ENCODE data around the gene SYNPR.

SYNPR gene

GRCh38 chr3:63477494-63478129, 199.5 kb downstream of the SYNPR start:
- H3K27me3 ChIP-seq (ENCODE audit: control insufficient read depth, insufficient read depth, low read length), result no peaks in the 10 kb centered on the region
- H3K36me3 ChIP-seq (ENCODE audit: control insufficient read depth, insufficient read depth, low read length), result no peaks in the 10 kb centered on the region
- H3K9ac ChIP-seq (ENCODE audit: low read depth, low read length), result no peak overlapping the region
- H3K4me3 ChIP-seq (ENCODE audit: low read depth, low read length), result no peak overlapping the region
- H3K4me1 ChIP-seq (ENCODE audit: control insufficient read depth, insufficient read depth, low read length), result no peaks in the 10 kb centered on the region
- no peaks in the 10 kb centered on the region for H3K9me3 ChIP-seq (ENCODE audit: control insufficient read depth, insufficient read depth, low read length)

GRCh38 chr3:63478990-63479660, 201.0 kb downstream of the SYNPR start:
- Histone ChIP-seq H3K9ac (ENCODE audit: low read depth, low read length) (no peak overlapping the region), H3K36me3 (ENCODE audit: control insufficient read depth, insufficient read depth, low read length) (no peaks in the 10 kb centered on the region), H3K4me1 (ENCODE audit: control insufficient read depth, insufficient read depth, low read length) (no peaks in the 10 kb centered on the region), H3K4me3 (ENCODE audit: low read depth, low read length) (no peak overlapping the region), H3K9me3 (ENCODE audit: control insufficient read depth, insufficient read depth, low read length) (no peaks in the 10 kb centered on the region), H3K27me3 (ENCODE audit: control insufficient read depth, insufficient read depth, low read length) (no peaks in the 10 kb centered on the region)

GRCh38 chr3:63479661-63480035, 201.5 kb downstream of the SYNPR start:
- Histone ChIP-seq H3K9ac (ENCODE audit: low read depth, low read length) (no peak overlapping the region), H3K27me3 (ENCODE audit: control insufficient read depth, insufficient read depth, low read length) (no peaks in the 10 kb centered on the region), H3K4me1 (ENCODE audit: control insufficient read depth, insufficient read depth, low read length) (no peaks in the 10 kb centered on the region), H3K36me3 (ENCODE audit: control insufficient read depth, insufficient read depth, low read length) (no peaks in the 10 kb centered on the region), H3K9me3 (ENCODE audit: control insufficient read depth, insufficient read depth, low read length) (no peaks in the 10 kb centered on the region), H3K4me3 (ENCODE audit: low read depth, low read length) (no peak overlapping the region)

- no peak overlapping the region for H3K9ac ChIP-seq (ENCODE audit: low read depth, low read length)
- H3K4me3 ChIP-seq (ENCODE audit: low read depth, low read length), result no peak overlapping the region
- no peaks in the 10 kb centered on the region for H3K4me1 ChIP-seq (ENCODE audit: control insufficient read depth, insufficient read depth, low read length)
- no peaks in the 10 kb centered on the region for H3K36me3 ChIP-seq (ENCODE audit: control insufficient read depth, insufficient read depth, low read length)
- H3K9me3 ChIP-seq (ENCODE audit: control insufficient read depth, insufficient read depth, low read length), result no peaks in the 10 kb centered on the region
- H3K27me3 ChIP-seq (ENCODE audit: control insufficient read depth, insufficient read depth, low read length), result no peaks in the 10 kb centered on the region
Measured at GRCh38 chr3:63481627-63482026, 203.5 kb downstream of the SYNPR start.

DNA sequence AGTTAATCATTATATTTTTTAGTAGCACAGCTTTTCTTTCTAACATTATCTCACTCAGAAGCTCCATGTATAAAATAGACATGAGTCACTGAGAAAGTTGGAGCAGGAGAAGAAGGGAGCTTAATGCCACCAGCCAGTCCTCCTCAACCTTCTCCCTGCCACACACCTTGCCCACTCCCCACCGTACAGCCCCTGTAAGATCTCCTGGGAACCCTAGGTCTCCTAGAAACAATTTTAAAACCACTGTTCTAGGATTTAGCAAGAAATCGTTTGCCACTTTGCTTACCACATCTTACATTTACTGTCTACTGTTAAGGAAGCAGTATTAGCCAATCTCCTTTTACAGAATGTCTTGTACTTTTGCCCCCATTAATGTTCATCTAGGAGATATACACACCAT, 204.2 kb downstream of the SYNPR start:
- no peaks in the 10 kb centered on the region for H3K36me3 ChIP-seq (ENCODE audit: control insufficient read depth, insufficient read depth, low read length)
- no peaks in the 10 kb centered on the region for H3K4me1 ChIP-seq (ENCODE audit: control insufficient read depth, insufficient read depth, low read length)
- no peak overlapping the region for H3K4me3 ChIP-seq (ENCODE audit: low read depth, low read length)
- H3K9ac ChIP-seq (ENCODE audit: low read depth, low read length), result no peak overlapping the region
- H3K9me3 ChIP-seq (ENCODE audit: control insufficient read depth, insufficient read depth, low read length), result no peaks in the 10 kb centered on the region
- no peaks in the 10 kb centered on the region for H3K27me3 ChIP-seq (ENCODE audit: control insufficient read depth, insufficient read depth, low read length)

- no peaks in the 10 kb centered on the region for H3K27me3 ChIP-seq (ENCODE audit: control insufficient read depth, insufficient read depth, low read length)
- no peak overlapping the region for H3K4me3 ChIP-seq (ENCODE audit: low read depth, low read length)
- no peak overlapping the region for H3K9ac ChIP-seq (ENCODE audit: low read depth, low read length)
- H3K4me1 ChIP-seq (ENCODE audit: control insufficient read depth, insufficient read depth, low read length), result no peaks in the 10 kb centered on the region
- H3K9me3 ChIP-seq (ENCODE audit: control insufficient read depth, insufficient read depth, low read length), result no peaks in the 10 kb centered on the region
- H3K36me3 ChIP-seq (ENCODE audit: control insufficient read depth, insufficient read depth, low read length), result no peaks in the 10 kb centered on the region
Measured at GRCh38 chr3:63492464-63492863, 214.4 kb downstream of the SYNPR start.

DNA sequence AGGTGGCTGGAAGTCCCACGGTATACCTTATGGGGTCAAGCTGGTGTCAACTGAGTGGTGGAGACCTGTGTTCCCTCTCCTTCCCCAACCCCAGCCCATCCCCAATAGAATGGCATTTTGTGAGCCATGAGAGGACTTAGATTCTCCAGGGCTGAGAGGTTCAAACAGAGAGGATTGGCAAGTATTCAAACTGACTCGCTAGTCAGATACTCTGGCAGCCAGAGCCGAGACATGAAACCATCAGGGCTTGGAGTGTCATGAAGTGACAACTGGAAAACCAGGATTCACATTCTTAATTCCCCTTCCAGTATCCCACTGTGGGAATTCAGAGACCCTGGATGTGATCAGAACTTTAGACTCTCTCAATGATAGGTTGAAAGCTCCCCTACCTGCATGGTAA, 215.0 kb downstream of the SYNPR start:
- Histone ChIP-seq H3K36me3 (ENCODE audit: control insufficient read depth, insufficient read depth, low read length) (no peaks in the 10 kb centered on the region), H3K27me3 (ENCODE audit: control insufficient read depth, insufficient read depth, low read length) (no peaks in the 10 kb centered on the region), H3K4me3 (ENCODE audit: low read depth, low read length) (no peak overlapping the region), H3K9me3 (ENCODE audit: control insufficient read depth, insufficient read depth, low read length) (no peaks in the 10 kb centered on the region), H3K4me1 (ENCODE audit: control insufficient read depth, insufficient read depth, low read length) (no peaks in the 10 kb centered on the region), H3K9ac (ENCODE audit: low read depth, low read length) (no peak overlapping the region)

GRCh38 chr3:63494646-63495045, 216.5 kb downstream of the SYNPR start:
- Histone ChIP-seq H3K9me3 (ENCODE audit: control insufficient read depth, insufficient read depth, low read length) (no peaks in the 10 kb centered on the region), H3K9ac (ENCODE audit: low read depth, low read length) (no peak overlapping the region), H3K36me3 (ENCODE audit: control insufficient read depth, insufficient read depth, low read length) (no peaks in the 10 kb centered on the region), H3K27me3 (ENCODE audit: control insufficient read depth, insufficient read depth, low read length) (no peaks in the 10 kb centered on the region), H3K4me1 (ENCODE audit: control insufficient read depth, insufficient read depth, low read length) (no peaks in the 10 kb centered on the region), H3K4me3 (ENCODE audit: low read depth, low read length) (no peak overlapping the region)

GRCh38 chr3:63497641-63498040, 219.5 kb downstream of the SYNPR start:
- H3K36me3 ChIP-seq (ENCODE audit: control insufficient read depth, insufficient read depth, low read length), result no peaks in the 10 kb centered on the region
- H3K9me3 ChIP-seq (ENCODE audit: control insufficient read depth, insufficient read depth, low read length), result no peaks in the 10 kb centered on the region
- H3K27me3 ChIP-seq (ENCODE audit: control insufficient read depth, insufficient read depth, low read length), result no peaks in the 10 kb centered on the region
- no peak overlapping the region for H3K9ac ChIP-seq (ENCODE audit: low read depth, low read length)
- H3K4me1 ChIP-seq (ENCODE audit: control insufficient read depth, insufficient read depth, low read length), result no peaks in the 10 kb centered on the region
- no peak overlapping the region for H3K4me3 ChIP-seq (ENCODE audit: low read depth, low read length)

GRCh38 chr3:63500196-63500595, 222.1 kb downstream of the SYNPR start:
- Histone ChIP-seq H3K9ac (ENCODE audit: low read depth, low read length) (no peak overlapping the region), H3K36me3 (ENCODE audit: control insufficient read depth, insufficient read depth, low read length) (no peaks in the 10 kb centered on the region), H3K9me3 (ENCODE audit: control insufficient read depth, insufficient read depth, low read length) (no peaks in the 10 kb centered on the region), H3K4me1 (ENCODE audit: control insufficient read depth, insufficient read depth, low read length) (no peaks in the 10 kb centered on the region), H3K27me3 (ENCODE audit: control insufficient read depth, insufficient read depth, low read length) (no peaks in the 10 kb centered on the region), H3K4me3 (ENCODE audit: low read depth, low read length) (no peak overlapping the region)

- Histone ChIP-seq H3K36me3 (ENCODE audit: control insufficient read depth, insufficient read depth, low read length) (no peaks in the 10 kb centered on the region), H3K9ac (ENCODE audit: low read depth, low read length) (no peak overlapping the region), H3K4me3 (ENCODE audit: low read depth, low read length) (no peak overlapping the region), H3K9me3 (ENCODE audit: control insufficient read depth, insufficient read depth, low read length) (no peaks in the 10 kb centered on the region), H3K4me1 (ENCODE audit: control insufficient read depth, insufficient read depth, low read length) (peaks cover 13% of the 10 kb centered on the region), H3K27me3 (ENCODE audit: control insufficient read depth, insufficient read depth, low read length) (no peaks in the 10 kb centered on the region)
Measured at GRCh38 chr3:63508305-63508704, 230.2 kb downstream of the SYNPR start.

DNA sequence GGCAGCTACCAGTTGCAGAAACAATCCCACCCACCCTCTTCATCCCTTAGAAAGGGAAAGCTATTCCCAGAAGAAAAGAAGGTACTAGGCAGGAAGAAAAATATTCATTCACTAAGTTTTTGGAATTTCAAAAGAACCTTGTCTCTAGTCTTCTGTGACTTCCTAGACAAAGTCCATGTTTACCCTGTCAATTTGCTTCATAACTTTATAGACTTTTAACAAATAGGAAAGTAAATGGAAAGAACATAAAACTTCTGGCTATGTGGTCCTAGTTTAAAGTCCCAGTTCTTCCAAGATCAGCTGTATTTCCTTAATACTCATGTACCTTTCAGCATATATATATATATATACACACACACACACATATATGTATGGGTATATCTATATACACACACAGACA, 230.7 kb downstream of the SYNPR start:
- no peak overlapping the region for H3K4me3 ChIP-seq (ENCODE audit: low read depth, low read length)
- H3K9me3 ChIP-seq (ENCODE audit: control insufficient read depth, insufficient read depth, low read length), result no peaks in the 10 kb centered on the region
- H3K4me1 ChIP-seq (ENCODE audit: control insufficient read depth, insufficient read depth, low read length), result peaks cover 15% of the 10 kb centered on the region

More for the DNA sequence above, 230.7 kb downstream of the SYNPR start:
- H3K27me3 ChIP-seq (ENCODE audit: control insufficient read depth, insufficient read depth, low read length), result no peaks in the 10 kb centered on the region
- no peaks in the 10 kb centered on the region for H3K36me3 ChIP-seq (ENCODE audit: control insufficient read depth, insufficient read depth, low read length)
- H3K9ac ChIP-seq (ENCODE audit: low read depth, low read length), result no peak overlapping the region
